Measurements from ENCODE around the gene DOCK9.

The DOCK9 gene

GRCh38 chr13:98972059-98972458 is 5.8 kb downstream of the DOCK9 start:
- no peak for DNase-seq

DNA sequence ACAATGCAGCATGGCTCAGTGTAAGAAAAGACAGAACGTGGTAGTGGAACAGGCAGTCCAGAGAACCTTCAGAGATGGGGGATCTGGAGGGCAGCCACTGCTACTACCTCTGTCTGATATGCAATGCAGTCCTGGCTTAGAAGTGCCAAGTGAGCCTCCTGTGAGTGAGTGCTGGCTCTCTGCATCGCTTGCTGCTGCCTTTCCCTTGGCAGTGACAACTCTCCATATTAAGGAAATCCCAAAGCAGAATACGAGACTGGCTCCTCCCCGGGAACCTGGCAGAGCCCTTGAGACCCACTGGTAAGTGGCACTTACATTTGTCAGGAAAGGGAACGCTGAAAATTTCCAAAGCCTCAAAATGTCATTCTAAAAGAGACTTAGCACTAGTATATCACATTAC is 7.5 kb downstream of the DOCK9 start:
- no peak for DNase-seq

- DNase-seq: no peak
These were observed 10.4 kb downstream of the DOCK9 start for GRCh38 chr13:98967491-98967890.

GRCh38 chr13:98966019-98966418 is 11.8 kb downstream of the DOCK9 start:
- DNase-seq: no peak

GRCh38 chr13:98965325-98965724 is 12.5 kb downstream of the DOCK9 start:
- DNase-seq: no peak

DNA sequence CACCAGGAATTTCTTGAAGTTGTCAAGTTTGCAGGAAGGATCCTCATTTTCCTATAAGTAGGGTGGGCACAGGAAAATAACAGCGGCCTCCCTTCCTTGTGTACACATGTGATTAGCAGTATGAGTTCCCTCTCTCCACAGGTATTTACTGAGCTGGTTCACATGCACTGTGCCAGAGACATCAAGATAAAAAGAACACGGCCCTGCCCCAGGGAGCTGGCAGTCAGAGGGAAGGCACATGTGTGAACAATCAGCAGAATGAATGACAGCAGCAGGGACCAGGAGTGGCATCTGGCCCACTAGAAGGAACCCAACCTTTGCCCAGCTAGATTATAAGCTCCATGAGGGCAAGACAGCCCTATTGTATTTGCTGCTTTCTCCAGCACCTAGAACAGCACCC is 13.9 kb downstream of the DOCK9 start:
- no peak for DNase-seq

DNA sequence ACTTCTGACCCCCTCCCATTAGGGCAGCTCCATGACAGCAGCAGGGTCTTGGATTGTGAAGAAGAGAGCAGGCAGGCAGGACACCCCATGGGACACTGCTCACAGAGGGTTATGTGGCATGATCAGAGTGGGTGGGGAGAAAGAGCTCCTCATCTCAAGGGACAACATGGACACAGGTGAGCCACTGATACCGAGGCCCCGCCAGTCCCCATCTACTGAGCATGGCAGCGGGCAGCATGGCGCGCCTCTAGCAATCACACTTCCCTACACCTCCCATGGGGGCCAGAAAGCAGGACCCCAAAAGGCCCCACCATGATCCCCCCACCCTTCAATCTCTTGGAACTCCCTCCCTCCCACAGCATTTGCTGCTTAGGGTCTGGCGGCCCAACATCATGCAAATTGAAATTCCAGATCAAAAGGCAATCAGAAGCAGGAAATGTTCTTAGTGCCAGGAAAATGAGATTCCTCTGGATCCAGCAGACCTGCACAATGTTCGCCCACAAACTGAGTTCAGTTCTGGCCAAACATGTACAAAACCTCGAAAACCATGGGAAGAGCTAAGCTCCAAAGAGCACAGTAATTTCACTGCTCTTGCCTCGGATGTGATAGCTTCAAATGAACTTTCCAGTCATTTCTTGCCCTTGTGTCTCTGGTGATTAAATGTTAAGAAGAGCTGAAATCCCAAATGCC is 14.8 kb downstream of the DOCK9 start:
- no peak for DNase-seq

DNA sequence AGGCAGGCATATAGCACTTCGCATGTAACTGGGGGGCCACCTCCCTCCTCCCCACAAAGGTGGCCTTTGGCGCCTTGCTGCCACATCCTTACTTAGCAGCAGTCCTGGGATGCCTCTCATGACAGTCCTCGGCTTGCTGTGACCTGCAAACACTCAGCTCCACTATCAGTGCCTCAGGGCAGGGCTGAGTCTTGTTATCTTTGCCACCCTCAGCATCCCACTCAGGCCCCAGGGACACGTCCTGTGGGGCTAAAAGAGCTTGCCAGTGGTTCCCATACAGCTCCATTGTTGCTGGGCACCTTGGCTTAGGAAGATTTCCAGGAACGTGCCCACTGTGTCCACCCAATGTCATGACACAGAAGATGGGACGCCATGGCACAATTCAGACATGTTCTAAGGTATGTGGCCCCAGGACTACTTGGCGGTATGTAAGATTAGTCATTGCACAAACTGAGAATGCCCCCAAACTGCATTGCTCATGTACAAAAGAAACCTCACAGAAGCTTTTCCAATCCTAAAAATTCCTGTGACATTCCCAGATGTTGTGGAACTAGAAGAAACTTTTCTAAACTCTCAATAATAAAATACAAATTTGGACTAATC is 16.3 kb downstream of the DOCK9 start:
- DNase-seq: peak; percentile 19

DNA sequence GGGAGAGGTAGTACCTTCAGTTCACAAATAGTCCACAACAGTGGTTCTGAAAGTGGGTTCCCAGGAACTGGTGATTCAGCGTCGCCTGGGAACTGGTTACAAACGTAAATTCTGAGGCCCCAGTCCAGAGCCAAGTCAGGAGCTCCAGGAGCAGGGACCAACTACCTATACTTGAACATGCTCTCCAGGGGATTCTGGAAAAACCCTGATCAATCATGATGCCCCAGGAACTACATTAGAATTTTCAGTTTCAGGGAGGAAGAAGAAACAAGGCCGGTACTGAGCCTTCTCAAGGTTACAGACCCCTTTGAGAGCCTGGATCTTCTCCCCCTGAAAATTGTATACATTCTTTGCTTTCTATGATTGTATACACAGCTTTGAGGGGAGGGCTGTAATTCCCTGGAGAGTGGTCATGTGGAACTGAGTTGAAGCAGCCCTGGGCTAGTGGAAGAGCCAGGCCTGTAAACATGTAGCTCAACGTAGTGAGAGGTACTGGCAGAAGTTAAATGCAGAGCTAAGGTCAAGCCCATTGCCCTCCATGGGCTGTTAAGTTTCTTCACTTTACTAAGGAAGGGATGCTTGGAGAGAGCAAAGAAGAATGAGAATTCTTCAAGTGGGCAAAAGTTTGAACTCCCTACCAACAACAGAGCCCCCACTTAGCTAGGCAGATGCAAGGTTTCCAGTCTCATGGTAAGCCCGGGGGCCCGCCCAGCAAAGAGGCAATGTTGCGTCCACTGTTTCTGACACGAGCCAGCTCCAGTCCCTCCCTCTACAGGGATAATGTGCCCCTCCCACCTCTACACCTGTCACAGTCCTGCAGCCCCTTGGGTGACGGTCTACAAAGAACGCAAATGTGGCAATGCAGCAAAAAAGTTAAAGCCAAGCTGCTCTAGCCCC is 17.0 kb downstream of the DOCK9 start:
- DNase-seq: no peak

DNA sequence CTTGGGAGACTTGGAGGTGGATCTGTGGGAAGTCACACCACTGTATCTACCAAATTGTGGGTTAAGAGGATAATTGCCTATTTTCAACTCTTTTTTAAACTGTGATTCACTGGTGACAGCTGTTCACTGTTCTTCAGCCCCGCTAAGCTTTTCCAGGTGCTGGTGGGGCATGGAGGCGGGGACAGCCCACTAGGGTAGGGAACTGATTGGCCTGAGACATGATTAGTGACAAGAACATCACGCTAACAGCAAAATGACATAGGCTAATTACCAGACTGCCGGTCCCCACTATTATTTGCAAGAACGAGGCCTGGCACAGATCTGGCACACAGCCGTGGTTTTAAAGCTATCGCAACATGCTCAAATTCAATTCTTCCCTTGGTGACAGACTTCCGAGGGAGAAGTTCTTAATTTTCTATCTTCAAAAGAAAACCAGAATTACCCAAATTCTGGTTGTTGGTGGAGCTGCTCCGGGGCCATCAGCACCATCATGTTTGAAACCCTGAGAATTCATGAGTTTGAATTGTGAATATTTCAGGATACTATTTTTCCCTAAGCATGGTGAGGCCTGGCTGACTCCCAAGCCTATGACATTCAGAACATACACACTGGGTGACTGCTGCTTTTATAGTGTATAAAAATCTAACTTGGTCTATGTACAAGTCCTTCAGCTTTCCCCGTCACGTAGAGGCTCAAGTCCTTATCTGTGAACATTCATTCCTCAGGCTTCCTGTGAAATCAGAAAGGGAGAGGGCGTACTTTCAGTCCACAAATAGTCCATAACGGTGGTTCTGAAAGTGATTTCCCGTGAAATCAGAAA is 17.9 kb downstream of the DOCK9 start:
- DNase-seq: no peak

GRCh38 chr13:98959291-98959690 is 18.6 kb downstream of the DOCK9 start:
- DNase-seq: no peak

DNA sequence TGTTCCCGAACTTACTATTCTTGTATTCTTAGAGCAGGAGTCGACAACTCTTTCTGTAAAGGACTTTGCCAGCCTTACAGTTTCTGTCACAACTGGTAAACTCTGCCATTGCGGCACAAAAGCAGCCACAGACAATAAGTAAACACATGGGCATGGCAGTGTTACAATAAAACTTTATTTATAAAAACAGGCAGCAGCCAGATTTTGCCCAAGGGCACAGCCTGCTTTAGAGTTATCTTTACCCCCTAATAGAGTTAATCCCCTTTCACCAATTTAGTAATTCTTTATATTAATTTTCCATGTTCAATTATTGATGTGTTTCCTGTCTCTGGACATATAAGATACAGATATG is 19.4 kb downstream of the DOCK9 start:
- no peak for DNase-seq

DNA sequence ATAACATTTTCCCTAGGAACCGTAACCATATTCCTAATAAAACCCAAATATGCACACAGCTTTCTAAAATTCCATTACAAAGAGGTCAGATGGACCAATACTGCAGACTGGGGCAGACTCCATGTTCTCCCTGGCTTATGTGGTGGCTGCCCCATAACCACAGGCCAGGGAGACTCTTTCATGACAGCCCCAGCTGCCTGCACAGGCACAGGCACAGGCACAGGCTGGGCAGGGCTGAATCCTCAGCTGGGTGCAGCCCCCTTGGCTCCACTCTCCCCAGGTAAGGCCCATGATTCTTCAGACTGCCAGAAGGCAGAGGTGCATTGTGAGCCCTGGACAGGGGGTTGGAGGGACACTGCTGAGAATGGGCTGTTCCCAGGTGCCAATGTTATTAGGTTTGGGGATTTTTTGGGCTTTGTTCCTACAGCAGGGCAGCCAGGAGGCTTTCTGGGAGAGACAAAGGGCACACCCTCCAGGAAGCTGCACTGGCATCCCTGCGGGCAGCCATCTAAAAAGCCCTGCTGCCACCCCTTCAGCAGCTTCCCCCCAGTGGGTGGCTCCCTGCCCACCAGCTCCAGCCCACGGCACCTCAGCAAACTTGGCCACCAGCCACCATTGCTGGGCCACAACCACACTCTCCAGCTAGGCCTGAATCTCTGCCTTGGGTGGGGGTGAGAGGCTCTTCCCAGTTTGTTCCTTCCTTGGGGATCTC is 20.0 kb downstream of the DOCK9 start:
- no peak for DNase-seq

DNA sequence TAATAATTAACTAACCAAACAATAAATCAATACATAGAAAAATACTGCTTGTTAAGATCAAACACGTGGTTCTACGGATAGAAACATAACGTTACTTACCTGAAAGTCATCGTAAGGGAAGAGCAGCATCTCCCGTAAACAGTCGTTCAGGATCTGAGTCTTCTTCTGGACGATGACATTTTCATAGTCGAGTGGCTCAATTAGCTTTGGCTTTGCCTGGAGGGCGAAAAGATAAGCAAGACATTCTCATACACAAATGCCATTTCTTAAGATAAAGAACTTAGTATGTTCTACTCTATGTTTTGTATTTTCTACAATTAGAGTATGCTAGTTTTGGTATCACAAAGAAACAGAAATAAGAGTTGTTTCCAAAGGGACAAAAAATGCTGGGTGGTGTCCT is 22.5 kb downstream of the DOCK9 start:
- DNase-seq: no peak

DNA sequence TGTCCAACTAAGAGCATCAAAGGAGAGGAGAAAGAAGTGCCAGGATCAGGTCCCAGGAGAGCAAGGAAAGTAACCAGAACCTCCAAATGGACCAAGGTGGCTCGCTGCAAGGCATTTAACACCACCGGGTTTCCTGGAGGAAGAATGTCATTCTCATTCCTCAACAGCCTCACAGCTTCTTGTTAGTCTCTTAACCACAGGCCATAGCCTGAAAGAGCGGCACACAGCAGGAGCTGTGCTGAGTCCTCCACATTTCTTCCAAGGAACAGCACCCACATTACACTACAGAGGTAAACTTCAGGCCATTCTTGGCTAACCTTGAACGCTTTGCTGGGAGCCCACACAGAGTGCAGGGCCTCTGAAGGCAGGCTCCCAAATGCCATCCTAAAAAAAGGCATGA is 23.6 kb downstream of the DOCK9 start:
- DNase-seq: no peak

GRCh38 chr13:98951266-98951665 is 26.6 kb downstream of the DOCK9 start:
- no peak for DNase-seq

DNA sequence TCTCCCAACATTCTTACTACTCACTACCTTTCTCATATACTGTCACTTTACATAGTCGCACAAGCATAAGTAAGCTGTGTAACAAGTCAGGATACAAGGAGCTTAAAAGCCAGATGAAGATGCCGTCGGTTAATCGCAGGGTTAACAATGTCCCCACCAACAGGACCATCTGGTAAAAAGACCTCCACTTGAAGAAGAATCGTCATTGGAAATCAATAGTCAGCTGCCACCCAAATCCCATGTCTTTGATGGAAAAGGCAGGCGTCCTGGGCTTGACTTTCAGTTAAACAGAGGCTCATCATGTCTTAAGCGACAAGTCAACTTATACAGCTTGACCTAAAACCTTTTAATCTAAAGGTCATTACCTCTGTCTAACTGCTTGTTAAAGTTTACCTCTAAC is 27.2 kb downstream of the DOCK9 start:
- DNase-seq: no peak

- DNase-seq: no peak
These were observed 29.9 kb downstream of the DOCK9 start for GRCh38 chr13:98947925-98948324.

DNA sequence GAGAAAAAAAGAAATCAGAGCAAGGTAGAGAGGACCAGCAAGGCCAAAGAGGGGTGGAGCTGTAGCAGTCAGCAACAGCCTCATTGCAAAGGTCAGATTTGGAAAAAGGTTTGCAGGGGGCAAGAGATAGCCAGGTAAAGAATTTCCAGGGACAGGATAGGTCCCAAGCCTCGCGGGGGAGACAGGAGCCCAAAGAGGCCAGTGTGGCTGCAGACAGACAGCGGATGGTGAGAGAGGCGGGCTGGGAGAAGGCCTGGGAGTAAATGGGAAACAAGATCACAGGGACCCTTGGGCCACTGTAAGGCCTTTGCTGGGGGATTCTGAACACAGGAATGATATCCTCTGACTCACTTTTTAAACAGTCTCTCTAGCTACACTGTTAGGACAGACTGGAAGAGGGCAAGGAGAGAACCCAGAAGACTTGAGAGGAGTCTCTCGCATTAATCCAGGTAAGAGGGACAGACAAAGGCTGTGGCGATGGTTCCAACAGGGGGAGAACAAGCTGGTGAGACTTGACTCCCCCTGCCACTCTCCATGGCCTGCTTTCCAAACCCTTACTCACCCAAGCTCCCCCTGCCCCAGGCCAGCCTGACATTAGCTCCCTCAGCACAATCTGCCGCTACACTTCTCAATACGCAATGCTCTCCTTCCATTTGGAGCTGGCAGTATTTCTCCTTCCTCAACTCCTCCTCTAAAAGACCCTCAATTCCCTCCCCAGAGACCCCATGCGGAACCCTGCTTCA is 31.8 kb downstream of the DOCK9 start:
- no peak for DNase-seq

DNA sequence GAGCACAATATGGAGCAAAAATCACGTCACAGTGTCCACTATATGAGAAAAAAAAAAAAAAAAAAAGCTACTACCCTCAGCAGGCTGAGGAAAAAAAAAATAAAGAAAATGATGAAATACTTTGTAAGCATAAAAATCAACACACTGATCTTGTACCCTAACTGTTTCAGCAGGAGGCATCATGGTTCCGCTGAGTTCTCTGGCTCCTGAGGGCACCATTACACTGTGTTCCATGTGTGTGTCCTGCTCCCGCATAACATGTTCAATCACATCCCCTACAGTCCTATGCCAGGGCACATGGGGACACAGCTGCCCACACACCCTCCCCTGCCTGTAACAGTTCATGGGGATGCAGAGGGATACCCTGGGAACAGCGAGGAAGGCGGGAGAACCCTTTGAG is 33.5 kb downstream of the DOCK9 start:
- DNase-seq: no peak

DNA sequence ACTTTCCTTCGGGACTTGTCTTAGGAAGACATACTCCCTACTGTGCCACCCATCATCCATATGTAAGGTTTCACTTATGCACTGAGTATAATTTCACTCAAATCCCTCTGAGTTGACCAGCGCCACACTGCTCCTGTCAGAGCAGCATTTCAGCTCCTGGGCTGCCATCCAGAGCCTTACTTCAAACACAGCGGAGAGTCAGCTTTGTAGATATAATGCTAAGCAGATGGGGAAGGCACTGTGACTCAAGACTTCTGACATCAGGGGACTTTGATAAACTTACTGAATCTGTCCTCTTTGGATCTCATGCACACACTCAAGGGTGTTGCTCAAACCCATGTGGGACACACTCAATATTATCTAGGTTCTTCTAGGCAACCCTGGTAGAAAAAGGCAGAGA is 34.9 kb downstream of the DOCK9 start:
- peak; percentile 43 for DNase-seq

- no peak for DNase-seq
These were observed 35.4 kb downstream of the DOCK9 start for GRCh38 chr13:98942485-98942884.
